ENCODE results near the gene EYA2.

EYA2 gene

DNA sequence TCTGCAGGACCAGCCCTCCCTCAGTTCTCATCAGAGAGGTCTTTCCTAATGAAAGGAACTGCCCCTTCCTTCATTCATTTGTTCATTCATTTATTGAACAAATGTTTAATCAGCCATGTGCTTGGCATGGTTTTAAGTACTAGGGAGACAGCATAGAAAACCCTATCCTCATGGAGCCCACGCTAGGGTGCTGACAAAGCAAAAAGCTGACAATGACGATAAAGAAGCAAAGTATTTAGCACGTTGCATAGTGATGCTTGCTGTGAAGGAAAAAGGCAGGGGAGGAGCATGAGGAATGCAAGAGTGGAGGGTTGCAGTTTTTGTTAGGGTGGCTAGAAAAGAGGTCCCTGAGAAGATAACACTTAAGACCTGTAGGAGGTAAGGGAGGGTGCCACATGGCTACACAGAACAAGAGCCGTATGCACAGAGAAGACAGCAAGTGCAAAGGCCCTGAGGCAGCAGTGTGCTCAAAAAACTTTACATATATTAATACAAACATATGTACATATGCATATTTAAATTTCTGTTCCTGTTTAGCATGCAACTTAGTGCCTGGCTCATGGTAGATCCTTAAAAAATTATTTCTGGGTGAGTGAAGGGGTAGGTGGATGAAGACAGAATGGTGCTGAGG lies 98.9 kb downstream of the EYA2 start:
- no peak for DNase-seq (ENCODE audit: low read depth)
- no peak overlapping the region for H3K4me3 ChIP-seq (ENCODE audit: low read length)
- TF ChIP-seq, protein P1, sequence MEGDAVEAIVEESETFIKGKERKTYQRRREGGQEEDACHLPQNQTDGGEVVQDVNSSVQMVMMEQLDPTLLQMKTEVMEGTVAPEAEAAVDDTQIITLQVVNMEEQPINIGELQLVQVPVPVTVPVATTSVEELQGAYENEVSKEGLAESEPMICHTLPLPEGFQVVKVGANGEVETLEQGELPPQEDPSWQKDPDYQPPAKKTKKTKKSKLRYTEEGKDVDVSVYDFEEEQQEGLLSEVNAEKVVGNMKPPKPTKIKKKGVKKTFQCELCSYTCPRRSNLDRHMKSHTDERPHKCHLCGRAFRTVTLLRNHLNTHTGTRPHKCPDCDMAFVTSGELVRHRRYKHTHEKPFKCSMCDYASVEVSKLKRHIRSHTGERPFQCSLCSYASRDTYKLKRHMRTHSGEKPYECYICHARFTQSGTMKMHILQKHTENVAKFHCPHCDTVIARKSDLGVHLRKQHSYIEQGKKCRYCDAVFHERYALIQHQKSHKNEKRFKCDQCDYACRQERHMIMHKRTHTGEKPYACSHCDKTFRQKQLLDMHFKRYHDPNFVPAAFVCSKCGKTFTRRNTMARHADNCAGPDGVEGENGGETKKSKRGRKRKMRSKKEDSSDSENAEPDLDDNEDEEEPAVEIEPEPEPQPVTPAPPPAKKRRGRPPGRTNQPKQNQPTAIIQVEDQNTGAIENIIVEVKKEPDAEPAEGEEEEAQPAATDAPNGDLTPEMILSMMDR (conservative IDR thresholded peaks at IDR 0.05; ENCODE audit: low read length): no peak

DNA sequence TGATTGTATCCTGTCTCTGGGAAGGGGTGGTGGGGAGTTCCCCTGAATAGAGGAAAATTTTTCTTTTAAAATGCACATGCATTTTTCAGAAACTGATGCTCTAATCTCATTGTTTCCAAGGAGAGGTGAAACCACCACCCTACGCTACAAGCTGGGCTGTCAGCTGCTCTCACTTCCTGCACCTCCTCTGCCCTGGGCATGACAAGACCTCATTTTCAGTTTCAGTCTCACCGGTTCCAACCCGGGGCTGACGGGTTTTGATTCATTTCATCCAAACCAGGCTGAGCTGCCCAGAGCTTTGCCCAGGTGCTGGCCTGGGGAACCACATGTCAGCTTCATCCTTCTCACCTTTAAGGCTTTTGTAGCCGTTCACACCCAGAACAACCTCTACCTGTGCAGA lies 99.7 kb downstream of the EYA2 start:
- no peak overlapping the region for H3K4me3 ChIP-seq (ENCODE audit: low read length)
- no peak for DNase-seq (ENCODE audit: low read depth)
- TF ChIP-seq, protein P1 (conservative IDR thresholded peaks at IDR 0.05; ENCODE audit: low read length): no peak

DNA sequence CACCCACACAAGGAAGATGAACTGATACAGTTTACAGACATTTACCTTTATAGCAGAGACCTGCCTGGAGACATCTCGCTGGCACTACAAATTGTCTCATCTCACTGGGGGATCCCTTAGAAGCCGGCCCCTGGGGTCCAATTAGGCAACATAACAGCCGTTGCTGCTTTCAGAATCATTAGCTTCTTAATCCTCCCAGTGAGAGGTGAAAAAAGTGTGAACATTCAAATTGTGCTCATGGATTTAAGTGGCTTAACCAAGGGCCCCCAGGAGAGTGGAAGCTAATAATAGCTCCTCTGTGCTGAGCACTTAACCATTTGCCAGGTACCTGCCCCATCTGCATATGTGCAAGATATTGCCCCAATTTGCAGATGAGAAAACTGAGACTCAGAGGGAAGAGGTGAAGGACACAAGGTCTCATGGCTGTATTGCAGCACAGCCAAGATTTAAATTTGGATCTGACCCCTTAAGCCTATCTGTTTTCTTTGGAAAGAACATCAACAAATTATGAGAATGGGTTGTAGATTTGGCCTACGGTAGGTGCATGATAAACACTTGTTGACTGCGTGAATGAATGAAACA lies 101.0 kb downstream of the EYA2 start:
- DNase-seq (ENCODE audit: low read depth): no peak
- TF ChIP-seq, protein P1 (conservative IDR thresholded peaks at IDR 0.05; ENCODE audit: low read length): no peak
- no peak overlapping the region for H3K4me3 ChIP-seq (ENCODE audit: low read length)

DNA sequence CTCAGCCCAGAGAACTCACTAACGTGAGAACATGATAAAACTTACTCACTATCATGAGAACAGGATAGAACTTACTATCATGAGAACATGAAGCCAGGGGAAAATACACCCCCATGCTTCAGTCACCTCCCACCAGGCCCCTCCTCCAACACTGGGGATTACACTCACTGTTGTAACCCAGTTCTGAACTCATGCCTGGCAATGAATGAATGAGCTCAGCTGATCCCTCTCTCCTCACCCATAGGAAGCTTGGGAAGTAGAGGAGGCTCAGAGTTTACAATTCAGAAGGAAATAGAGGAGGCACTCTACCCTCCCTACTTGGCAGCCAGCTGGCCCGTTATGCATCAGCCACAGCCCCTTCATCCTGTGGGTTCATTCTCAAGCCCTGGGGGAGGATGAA lies 102.5 kb downstream of the EYA2 start:
- no peak overlapping the region for H3K4me3 ChIP-seq (ENCODE audit: low read length)
- TF ChIP-seq, protein P1 (conservative IDR thresholded peaks at IDR 0.05; ENCODE audit: low read length): no peak
- no peak for DNase-seq (ENCODE audit: low read depth)

DNA sequence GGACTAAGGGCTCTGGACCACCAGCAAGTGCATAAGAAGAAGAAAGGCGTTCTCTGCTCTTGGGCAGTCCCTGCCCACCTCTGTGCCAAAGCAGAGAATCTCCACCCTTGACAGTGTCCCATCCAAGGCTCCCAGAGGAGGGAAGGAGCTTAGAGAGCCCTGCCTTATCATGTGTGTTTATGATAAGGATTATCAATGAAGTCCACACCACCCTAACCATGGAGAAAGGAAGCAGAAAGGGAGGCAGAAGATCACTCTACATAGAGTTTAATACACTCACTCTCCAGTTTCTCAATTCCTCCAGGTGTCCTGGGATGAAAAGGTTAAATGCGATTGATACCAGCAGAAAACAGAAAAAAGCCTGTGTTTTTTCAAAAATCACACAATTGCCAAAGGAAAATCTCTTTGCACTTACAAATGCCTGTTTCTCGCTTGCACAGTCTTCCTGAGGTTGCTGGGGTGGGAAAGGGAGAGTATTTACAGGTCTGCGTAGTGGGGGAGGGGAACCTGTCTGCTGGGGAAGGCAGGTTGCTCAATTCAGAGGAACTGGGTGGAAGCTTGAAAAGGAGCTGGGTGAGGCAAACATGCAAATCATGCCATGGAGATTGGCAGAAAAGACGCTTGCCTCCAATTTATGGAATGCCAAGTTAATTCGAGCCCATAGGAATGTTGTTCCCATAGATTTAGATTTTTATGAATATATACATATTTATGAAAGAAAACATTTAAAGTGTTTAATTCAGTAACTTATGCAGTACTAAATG lies 104.0 kb downstream of the EYA2 start:
- no peak for DNase-seq (ENCODE audit: low read depth)
- TF ChIP-seq, protein P1 (conservative IDR thresholded peaks at IDR 0.05; ENCODE audit: low read length): no peak
- H3K4me3 ChIP-seq (ENCODE audit: low read length): no peak overlapping the region

DNA sequence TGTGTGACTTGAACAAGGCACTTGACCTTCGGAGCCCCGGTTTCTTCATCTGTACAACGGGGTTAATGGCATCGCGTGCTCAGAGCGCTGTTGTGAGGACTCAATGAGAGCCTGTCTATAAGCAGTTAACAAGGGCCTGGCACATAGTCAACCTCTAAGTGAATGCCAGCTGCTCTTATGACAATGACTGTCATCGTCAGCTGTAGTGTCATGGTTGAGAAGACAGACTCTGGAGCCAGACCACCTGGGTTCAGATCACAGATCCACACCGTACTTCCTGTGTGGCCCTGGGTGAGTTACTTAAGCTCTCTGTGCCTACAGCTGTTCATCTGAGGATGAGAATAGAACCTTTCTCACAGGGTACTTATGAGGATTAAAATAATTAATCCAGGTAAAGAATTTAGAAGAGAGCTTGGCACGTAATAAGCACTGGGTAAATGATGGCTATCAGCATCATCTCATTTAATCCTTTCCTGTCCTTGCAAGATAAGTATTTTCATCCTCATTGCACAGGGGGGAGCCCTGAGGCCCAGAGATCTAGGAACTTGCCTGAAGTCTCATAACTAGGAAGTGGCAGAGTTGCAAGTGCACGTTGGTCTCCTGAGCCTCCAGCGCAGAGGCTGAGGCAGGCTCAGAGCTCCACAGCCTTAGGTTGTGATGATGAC lies 105.3 kb downstream of the EYA2 start:
- no peak for DNase-seq (ENCODE audit: low read depth)
- TF ChIP-seq, protein P1 (conservative IDR thresholded peaks at IDR 0.05; ENCODE audit: low read length): no peak
- H3K4me3 ChIP-seq (ENCODE audit: low read length): no peak overlapping the region
